Esophagus squamous epithelium (tissue), 5 donors: Measurements from ENCODE around the gene BDNF. TPM values are rescaled to one million over a fixed set of nuclear protein-coding genes. Genes with fewer than 3 reads are reported as not detected.

Experiments used
- DNase-seq: peaks from one replicate; lab custom pipeline; 2025; lab: John Stamatoyannopoulos, UW
- H3K27ac ChIP-seq, 4 donors: fragments of 200-600 bp; sonication (generic); one replicate each; pipeline ENCODE4 v1.5.1; 2016 to 2019; ENCODE audit warnings: mild to moderate bottlenecking in 1 of 4
- H3K27me3 ChIP-seq, 4 donors: fragments of 200-600 bp; sonication (generic); 1 replicate in 3 of 4; 2 replicates in 1 of 4; pipeline versions ENCODE4 v1.5.1 to v1.6.0; 2017 to 2021; ENCODE audit warnings: antibody characterized with exemption in 1 of 4
- H3K36me3 ChIP-seq, 3 donors: fragments of 200-600 bp; sonication (generic); one replicate each; pipeline ENCODE4 v1.5.1; 2016 to 2019
- H3K4me1 ChIP-seq, 3 donors: fragments of 200-600 bp; sonication (generic); one replicate each; pipeline ENCODE4 v1.5.1; 2017 to 2019
- H3K4me3 ChIP-seq, 4 donors: fragments of 200-600 bp; sonication (generic); 1 replicate in 3 of 4; 2 replicates in 1 of 4; pipeline ENCODE4 v1.5.1; 2016 to 2019; ENCODE audit warnings: mild to moderate bottlenecking in 2 of 4, moderate library complexity in 1 of 4
- H3K9me3 ChIP-seq, 3 donors: fragments of 200-600 bp; sonication (generic); one replicate each; pipeline ENCODE4 v1.5.1; 2016 to 2019
- POLR2A ChIP-seq, 4 donors: fragments of 450-650 bp; IDR thresholded peaks; one replicate each; pipeline ENCODE4 v1.6.1; 2017; ENCODE audit warnings: antibody characterized with exemption in 4 of 4, mild to moderate bottlenecking in 4 of 4, moderate library complexity in 3 of 4
- intact Hi-C: fragments of 100-400 bp; cut with DNase I; formaldehyde crosslinking; loops from one replicate; pipeline ENCODE4 v1.15.0; 2022
- total RNA-seq, 4 donors: library from RNA; depleted of rRNA; stranded (reverse); fragments of >200 nt; gene quantifications; one replicate each; pipeline ENCODE4 v1.1.0, GENCODE V29; 2016
- TF ChIP-seq, protein P1 (sequence below), 6 experiments: fragments of 450-650 bp in 4 of 6; fragments of 200-600 bp in 2 of 6; sonication (generic) in 2 of 6; IDR thresholded peaks; one replicate each; pipeline ENCODE4 v1.5.1; 2016 to 2019; ENCODE audit warnings: antibody characterized with exemption in 6 of 6, mild to moderate bottlenecking in 4 of 6, moderate library complexity in 4 of 6
- donor health status: DM: yes; HTN: yes; CAD: no.

Gene BDNF
- total RNA-seq, 4 donors from 2014 or later: 0.15 to 1.1 (median 0.84) TPM

DNA sequence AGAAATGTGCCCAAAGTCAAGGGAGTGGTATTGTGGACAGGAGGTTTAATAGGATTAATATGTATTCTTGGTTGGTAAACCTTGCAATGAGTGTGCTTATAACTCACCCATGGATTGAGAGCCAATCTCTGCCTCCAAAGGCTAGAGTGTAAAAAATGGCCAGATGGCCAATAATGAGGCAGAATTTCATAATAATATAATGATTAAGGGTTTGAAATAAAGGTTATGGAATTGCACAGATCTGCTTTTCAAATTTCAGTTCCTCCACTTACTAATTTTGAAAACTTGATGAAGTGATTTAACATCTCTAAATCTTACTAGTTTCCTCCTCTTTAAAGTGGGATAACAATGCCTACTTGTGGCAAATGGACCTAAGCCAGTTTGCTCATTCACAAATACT is 94.8 kb downstream of the BDNF start:
- Histone ChIP-seq H3K4me1 (no peaks in the 10 kb centered on the region), H3K4me3 (no peak overlapping the region), H3K27ac (no peak overlapping the region), H3K27me3 (no peaks in the 10 kb centered on the region), H3K9me3 (no peaks in the 10 kb centered on the region), H3K36me3 (no peaks in the 10 kb centered on the region)
- TF ChIP-seq, protein P1, sequence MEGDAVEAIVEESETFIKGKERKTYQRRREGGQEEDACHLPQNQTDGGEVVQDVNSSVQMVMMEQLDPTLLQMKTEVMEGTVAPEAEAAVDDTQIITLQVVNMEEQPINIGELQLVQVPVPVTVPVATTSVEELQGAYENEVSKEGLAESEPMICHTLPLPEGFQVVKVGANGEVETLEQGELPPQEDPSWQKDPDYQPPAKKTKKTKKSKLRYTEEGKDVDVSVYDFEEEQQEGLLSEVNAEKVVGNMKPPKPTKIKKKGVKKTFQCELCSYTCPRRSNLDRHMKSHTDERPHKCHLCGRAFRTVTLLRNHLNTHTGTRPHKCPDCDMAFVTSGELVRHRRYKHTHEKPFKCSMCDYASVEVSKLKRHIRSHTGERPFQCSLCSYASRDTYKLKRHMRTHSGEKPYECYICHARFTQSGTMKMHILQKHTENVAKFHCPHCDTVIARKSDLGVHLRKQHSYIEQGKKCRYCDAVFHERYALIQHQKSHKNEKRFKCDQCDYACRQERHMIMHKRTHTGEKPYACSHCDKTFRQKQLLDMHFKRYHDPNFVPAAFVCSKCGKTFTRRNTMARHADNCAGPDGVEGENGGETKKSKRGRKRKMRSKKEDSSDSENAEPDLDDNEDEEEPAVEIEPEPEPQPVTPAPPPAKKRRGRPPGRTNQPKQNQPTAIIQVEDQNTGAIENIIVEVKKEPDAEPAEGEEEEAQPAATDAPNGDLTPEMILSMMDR (IDR thresholded peaks at IDR 0.05): no peak
- TF ChIP-seq POLR2A (IDR thresholded peaks at IDR 0.05): no peak
- DNase-seq: no peak
- intact Hi-C loops: no loop called here

Other genes starting within 250 kb of the BDNF start
- gene LGR4, start 227.7 kb downstream of the BDNF start, total RNA-seq: 10 to 100 TPM; 22.3 to 45.6 (median 35.1) TPM
- gene LIN7C, start 193.7 kb downstream of the BDNF start, total RNA-seq: 10 to 100 TPM; 30.4 to 50.3 (median 47.3) TPM